Measurements from ENCODE around the gene FAM13A.
"Not testable (repeated sequence)": the region's sequence is repeated elsewhere in the genome, so short reads cannot be mapped to it uniquely, and the experiment has no call there.

Gene FAM13A

GRCh38 chr4:88892646-88893045 lies 164.3 kb downstream of the FAM13A start:
- DNase-seq, result no peak

- DNase-seq, result no peak
Measured at GRCh38 chr4:88891636-88892035, 165.3 kb downstream of the FAM13A start.

- DNase-seq, result not testable (repeated sequence)
Measured at GRCh38 chr4:88887409-88887808, 169.6 kb downstream of the FAM13A start.

- DNase-seq, result no peak
Measured at GRCh38 chr4:88881227-88881569, 175.8 kb downstream of the FAM13A start.

GRCh38 chr4:88880501-88881226 lies 176.3 kb downstream of the FAM13A start:
- no peak for DNase-seq

GRCh38 chr4:88879991-88880390 lies 177.0 kb downstream of the FAM13A start:
- no peak for DNase-seq

GRCh38 chr4:88878642-88879041 lies 178.3 kb downstream of the FAM13A start:
- no peak for DNase-seq

GRCh38 chr4:88870428-88870827 lies 186.6 kb downstream of the FAM13A start:
- peak in 1 of 2 experiments; percentile 13 for DNase-seq

GRCh38 chr4:88868510-88868909 lies 188.5 kb downstream of the FAM13A start:
- DNase-seq, result no peak

GRCh38 chr4:88866862-88867550 lies 190.0 kb downstream of the FAM13A start:
- peak; percentile 18 to 33 for DNase-seq

- DNase-seq, result no peak
Measured at GRCh38 chr4:88865466-88865865, 191.5 kb downstream of the FAM13A start.

GRCh38 chr4:88865046-88865445 lies 191.9 kb downstream of the FAM13A start:
- DNase-seq, result no peak

GRCh38 chr4:88860586-88860985 lies 196.4 kb downstream of the FAM13A start:
- no peak for DNase-seq

- no peak for DNase-seq
Measured at GRCh38 chr4:88859191-88859812, 197.7 kb downstream of the FAM13A start.

- no peak for DNase-seq
Measured at GRCh38 chr4:88858752-88859151, 198.2 kb downstream of the FAM13A start.

GRCh38 chr4:88857588-88857987 lies 199.4 kb downstream of the FAM13A start:
- no peak for DNase-seq

- no peak for DNase-seq
Measured at GRCh38 chr4:88854481-88854880, 202.5 kb downstream of the FAM13A start.

GRCh38 chr4:88853583-88853982 lies 203.4 kb downstream of the FAM13A start:
- DNase-seq, result not testable (repeated sequence)

- no peak for DNase-seq
Measured at GRCh38 chr4:88846206-88846790, 210.7 kb downstream of the FAM13A start.

GRCh38 chr4:88843067-88843685 lies 213.8 kb downstream of the FAM13A start:
- peak; percentile 32 to 36 for DNase-seq

- DNase-seq, result no peak
Measured at GRCh38 chr4:88841635-88842034, 215.3 kb downstream of the FAM13A start.

- no peak for DNase-seq
Measured at GRCh38 chr4:88836216-88836615, 220.8 kb downstream of the FAM13A start.

- no peak for DNase-seq
Measured at GRCh38 chr4:88831031-88831430, 226.0 kb downstream of the FAM13A start.
